CD14-positive monocyte (primary cell): ENCODE results near the gene ANKLE2. TPM values are rescaled to one million over a fixed set of nuclear protein-coding genes. Genes with fewer than 3 reads are reported as not detected.

Source experiments
- DNase-seq, 3 donors: peaks; one replicate each; pipeline ENCODE4 v3.0.0-alpha.2; 2011 to 2022
- H2AFZ ChIP-seq: 2 replicates; pipeline ENCODE4 v1.6.0; 2012; ENCODE audit warnings: mild to moderate bottlenecking, low read depth, low read length, inconsistent platforms; ENCODE audit not compliant: insufficient read depth, poor library complexity, severe bottlenecking
- H3K27ac ChIP-seq, 2 donors: 1 replicate in 1 of 2; 2 replicates in 1 of 2; pipeline ENCODE4 v1.5.1; 2012 to 2013; ENCODE audit warnings: low read length in 2 of 2, control low read depth in 1 of 2, inconsistent platforms in 1 of 2, low read depth in 1 of 2, mild to moderate bottlenecking in 1 of 2
- H3K27me3 ChIP-seq, 2 donors: one replicate each; pipeline versions ENCODE4 v1.6.0 to v1.6.1; 2011 to 2013; ENCODE audit warnings: low read length in 2 of 2; ENCODE audit not compliant: control insufficient read depth in 2 of 2, insufficient read depth in 2 of 2
- H3K36me3 ChIP-seq, 2 donors: replicated peaks in 1 of 2; 1 replicate in 1 of 2; 2 replicates in 1 of 2; pipeline versions ENCODE4 v1.5.1 to v1.6.1; 2012 to 2013; ENCODE audit warnings: low read length in 2 of 2, control low read depth in 1 of 2, inconsistent platforms in 1 of 2, mild to moderate bottlenecking in 1 of 2; ENCODE audit not compliant: insufficient read depth in 2 of 2, control insufficient read depth in 1 of 2
- H3K4me1 ChIP-seq, 2 donors: 1 replicate in 1 of 2; 2 replicates in 1 of 2; pipeline versions ENCODE4 v1.5.1 to v1.6.1; 2012 to 2013; ENCODE audit warnings: low read length in 2 of 2, control low read depth in 1 of 2, inconsistent platforms in 1 of 2, mild to moderate bottlenecking in 1 of 2, moderate library complexity in 1 of 2; ENCODE audit not compliant: insufficient read depth in 2 of 2, control insufficient read depth in 1 of 2
- H3K4me2 ChIP-seq: replicated peaks from 2 replicates; pipeline ENCODE3; 2012; ENCODE audit warnings: low read length, moderate library complexity, mild to moderate bottlenecking; ENCODE audit not compliant: poor library complexity, severe bottlenecking; ENCODE audit errors: extremely low read depth
- H3K4me3 ChIP-seq, 3 experiments: fragments of 200-600 bp in 1 of 3; sonication (generic) in 1 of 3; replicated peaks in 1 of 3; 1 replicate in 2 of 3; 2 replicates in 1 of 3; pipeline ENCODE4 v1.5.1; 2011 to 2013; ENCODE audit warnings: low read length in 3 of 3, mild to moderate bottlenecking in 3 of 3, control low read depth in 2 of 3, low read depth in 2 of 3, inconsistent platforms in 1 of 3, moderate library complexity in 1 of 3
- H3K79me2 ChIP-seq: 2 replicates; pipeline ENCODE4 v1.6.0; 2012; ENCODE audit warnings: mild to moderate bottlenecking, control low read depth, inconsistent platforms, low read length, moderate library complexity; ENCODE audit not compliant: insufficient read depth
- H3K9ac ChIP-seq: 2 replicates; pipeline ENCODE4 v1.6.0; 2017; ENCODE audit warnings: low read length, mild to moderate bottlenecking; ENCODE audit not compliant: insufficient read depth, poor library complexity, severe bottlenecking
- H3K9me3 ChIP-seq, 2 donors: replicated peaks in 1 of 2; 1 replicate in 1 of 2; 2 replicates in 1 of 2; pipeline versions ENCODE4 v1.5.1 to v1.6.1; 2012 to 2013; ENCODE audit warnings: low read length in 2 of 2, control low read depth in 1 of 2; ENCODE audit not compliant: control insufficient read depth in 1 of 2, insufficient read depth in 1 of 2
- H4K20me1 ChIP-seq: 2 replicates; pipeline ENCODE4 v1.6.0; 2012; ENCODE audit warnings: mild to moderate bottlenecking, low read length, control low read depth, moderate library complexity; ENCODE audit not compliant: insufficient read depth
- H3K27ac Mint-ChIP-seq, 7 donors: one replicate each; pipeline ENCODE4 v1.8.0; 2020; ENCODE audit warnings: mild to moderate bottlenecking in 7 of 7, mixed read lengths in 7 of 7, moderate library complexity in 6 of 7, inconsistent platforms in 2 of 7
- H3K27me3 Mint-ChIP-seq, 3 donors: one replicate each; pipeline ENCODE4 v1.8.0; 2021 to 2022; ENCODE audit warnings: low read depth in 3 of 3, mild to moderate bottlenecking in 3 of 3, mixed read lengths in 3 of 3, moderate library complexity in 3 of 3, inconsistent platforms in 1 of 3
- H3K36me3 Mint-ChIP-seq, 2 donors: one replicate each; pipeline ENCODE4 v1.8.0; 2020; ENCODE audit warnings: mixed read lengths in 2 of 2, inconsistent platforms in 1 of 2, mild to moderate bottlenecking in 1 of 2
- H3K4me1 Mint-ChIP-seq: one replicate; pipeline ENCODE4 v1.8.0; 2020; ENCODE audit warnings: mild to moderate bottlenecking, mixed read lengths
- H3K4me3 Mint-ChIP-seq, 2 donors: one replicate each; pipeline ENCODE4 v1.8.0; 2020; ENCODE audit warnings: mild to moderate bottlenecking in 2 of 2, mixed read lengths in 2 of 2, moderate library complexity in 1 of 2
- H3K9me3 Mint-ChIP-seq, 7 donors: one replicate each; pipeline ENCODE4 v1.8.0; 2020 to 2022; ENCODE audit warnings: mixed read lengths in 7 of 7, mild to moderate bottlenecking in 6 of 7, moderate library complexity in 6 of 7, inconsistent platforms in 2 of 7
- WGBS: methylation state at CpG from one replicate; pipeline ENCODE4 v1.1.5; 2013; ENCODE audit warnings: missing lambda C conversion rate; ENCODE audit not compliant: insufficient coverage; 5-methylcytosine and 5-hydroxymethylcytosine counted together
- intact Hi-C, 2 donors: fragments of 100-400 bp; cut with micrococcal nuclease; formaldehyde crosslinking; loops; one replicate each; pipeline versions ENCODE4 v1.15.0 to v1.15.1; 2023
- polyA plus RNA-seq, 3 donors: library from polyadenylated mRNA; depleted of rRNA in 1 of 3; unstranded in 2 of 3; stranded (reverse) in 1 of 3; fragments of 300-500 nt in 2 of 3; fragments of >200 nt in 1 of 3; fragmentation: Illumina TruSeq in 2 of 3; gene quantifications; 1 replicate in 2 of 3; 2 replicates in 1 of 3; pipeline ENCODE4 v1.2.3, GENCODE V29; 2012 to 2021
- TF ChIP-seq, protein P1 (sequence below): fragments of 200-600 bp; IDR thresholded peaks from one replicate; pipeline ENCODE4 v1.8.0; 2022; ENCODE audit warnings: antibody characterized with exemption, mild to moderate bottlenecking

The ANKLE2 gene
- polyA plus RNA-seq, 3 donors = 10.1 to 88.4 (median 15.0) TPM

GRCh38 chr12:132784580-132784979, 22.9 kb upstream of the ANKLE2 start:
- intact Hi-C loops = no loop called here
- no peak overlapping the region for H3K4me3 Mint-ChIP-seq
- H3K27ac Mint-ChIP-seq = peak overlapping the region in 4 of 7 donors; percentile 24 to 38 (median 30)
- H3K4me1 Mint-ChIP-seq = no peaks in the 10 kb centered on the region
- Histone ChIP-seq H3K27ac (peak overlapping the region in 1 of 2 donors; percentile 20), H3K79me2 (no peaks in the 10 kb centered on the region), H4K20me1 (no peaks in the 10 kb centered on the region), H3K36me3 (peaks cover 86 to 91% of the 10 kb centered on the region in 2 donors), H3K4me1 (no peaks in the 10 kb centered on the region), H3K4me2 (no peak overlapping the region), H3K9me3 (no peaks in the 10 kb centered on the region), H2AFZ (no peak overlapping the region), H3K27me3 (no peaks in the 10 kb centered on the region), H3K9ac (no peak overlapping the region), H3K4me3 (no peak overlapping the region)
- H3K27me3 Mint-ChIP-seq = peaks cover 0 to 2% (median 0%) of the 10 kb centered on the region in 3 donors
- WGBS = 89% methylated on average over 9 of the region's 9 CpGs
- H3K36me3 Mint-ChIP-seq = peaks cover 80 to 96% of the 10 kb centered on the region in 2 donors
- peaks cover 0 to 3% (median 0%) of the 10 kb centered on the region in 7 donors for H3K9me3 Mint-ChIP-seq
- TF ChIP-seq, protein P1, sequence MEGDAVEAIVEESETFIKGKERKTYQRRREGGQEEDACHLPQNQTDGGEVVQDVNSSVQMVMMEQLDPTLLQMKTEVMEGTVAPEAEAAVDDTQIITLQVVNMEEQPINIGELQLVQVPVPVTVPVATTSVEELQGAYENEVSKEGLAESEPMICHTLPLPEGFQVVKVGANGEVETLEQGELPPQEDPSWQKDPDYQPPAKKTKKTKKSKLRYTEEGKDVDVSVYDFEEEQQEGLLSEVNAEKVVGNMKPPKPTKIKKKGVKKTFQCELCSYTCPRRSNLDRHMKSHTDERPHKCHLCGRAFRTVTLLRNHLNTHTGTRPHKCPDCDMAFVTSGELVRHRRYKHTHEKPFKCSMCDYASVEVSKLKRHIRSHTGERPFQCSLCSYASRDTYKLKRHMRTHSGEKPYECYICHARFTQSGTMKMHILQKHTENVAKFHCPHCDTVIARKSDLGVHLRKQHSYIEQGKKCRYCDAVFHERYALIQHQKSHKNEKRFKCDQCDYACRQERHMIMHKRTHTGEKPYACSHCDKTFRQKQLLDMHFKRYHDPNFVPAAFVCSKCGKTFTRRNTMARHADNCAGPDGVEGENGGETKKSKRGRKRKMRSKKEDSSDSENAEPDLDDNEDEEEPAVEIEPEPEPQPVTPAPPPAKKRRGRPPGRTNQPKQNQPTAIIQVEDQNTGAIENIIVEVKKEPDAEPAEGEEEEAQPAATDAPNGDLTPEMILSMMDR = no peak
- no peak for DNase-seq

GRCh38 chr12:132783917-132784531, 22.4 kb upstream of the ANKLE2 start:
- no peak overlapping the region for H3K4me3 Mint-ChIP-seq
- H4K20me1 ChIP-seq = no peaks in the 10 kb centered on the region
- H3K4me1 ChIP-seq = no peaks in the 10 kb centered on the region
- peaks cover 0 to 2% (median 0%) of the 10 kb centered on the region in 3 donors for H3K27me3 Mint-ChIP-seq
- no peak overlapping the region for H3K9ac ChIP-seq
- no peaks in the 10 kb centered on the region for H3K27me3 ChIP-seq
- H3K4me2 ChIP-seq = no peak overlapping the region
- intact Hi-C loops = no loop called here
- H3K36me3 Mint-ChIP-seq = peaks cover 78 to 96% of the 10 kb centered on the region in 2 donors
- no peak for DNase-seq
- H3K27ac Mint-ChIP-seq = peak overlapping the region in 3 of 7 donors; percentile 38 to 86 (median 72)
- no peak overlapping the region for H3K4me3 ChIP-seq
- peaks cover 84 to 91% of the 10 kb centered on the region in 2 donors for H3K36me3 ChIP-seq
- peaks cover 0 to 2% (median 0%) of the 10 kb centered on the region in 7 donors for H3K9me3 Mint-ChIP-seq
- H3K27ac ChIP-seq = peak overlapping the region in 1 of 2 donors; percentile 20
- TF ChIP-seq, protein P1 = no peak
- 72% methylated on average over 21 of the region's 22 CpGs for WGBS
- no peak overlapping the region for H2AFZ ChIP-seq
- no peaks in the 10 kb centered on the region for H3K9me3 ChIP-seq
- H3K79me2 ChIP-seq = no peaks in the 10 kb centered on the region
- no peaks in the 10 kb centered on the region for H3K4me1 Mint-ChIP-seq
